OCI-LY1 (cell line): ENCODE measurements around the gene PROCA1.

Source experiments
- H2AFZ ChIP-seq: fragments of 200-600 bp; sonication (generic), shearing (Covaris generic); 2 replicates; pipeline ENCODE4 v1.6.0; 2014; ENCODE audit warnings: antibody characterized with exemption, mild to moderate bottlenecking, low read length
- H3F3A ChIP-seq: fragments of 200-600 bp; sonication (generic), shearing (Covaris generic); 2 replicates; pipeline ENCODE4 v1.6.0; 2014; ENCODE audit warnings: mild to moderate bottlenecking, antibody characterized with exemption, low read length, moderate library complexity; ENCODE audit not compliant: insufficient read depth
- H3K27ac ChIP-seq: fragments of 200-600 bp; sonication (generic); 2 replicates; pipeline ENCODE4 v1.5.1; 2014; ENCODE audit warnings: low read length, mixed run types, mild to moderate bottlenecking, low read depth; ENCODE audit not compliant: poor library complexity, severe bottlenecking
- H3K27me3 ChIP-seq: fragments of 200-600 bp; sonication (generic); 2 replicates; pipeline ENCODE4 v1.6.0; 2014; ENCODE audit warnings: antibody characterized with exemption, mild to moderate bottlenecking, low read length, moderate library complexity; ENCODE audit not compliant: insufficient read depth
- H3K36me3 ChIP-seq: fragments of 200-600 bp; sonication (generic); 2 replicates; pipeline ENCODE4 v1.6.1; 2014; ENCODE audit warnings: mild to moderate bottlenecking, antibody characterized with exemption, low read length, moderate library complexity, mixed read lengths; ENCODE audit not compliant: insufficient read depth
- H3K4me1 ChIP-seq: fragments of 200-600 bp; sonication (generic); 2 replicates; pipeline ENCODE4 v1.5.1; 2014; ENCODE audit warnings: mild to moderate bottlenecking, low read length, moderate library complexity; ENCODE audit not compliant: insufficient read depth, severe bottlenecking
- H3K4me2 ChIP-seq: fragments of 200-600 bp; sonication (generic), shearing (Covaris generic); 2 replicates; pipeline ENCODE4 v1.6.1; 2014; ENCODE audit warnings: low read length
- H3K4me3 ChIP-seq: fragments of 200-600 bp; sonication (generic); 2 replicates; pipeline ENCODE4 v1.5.1; 2014; ENCODE audit warnings: low read length, low read depth, mild to moderate bottlenecking, mixed read lengths; ENCODE audit not compliant: poor library complexity, severe bottlenecking
- H3K79me2 ChIP-seq: fragments of 200-600 bp; shearing (Covaris generic); 2 replicates; pipeline ENCODE4 v1.6.1; 2016; ENCODE audit warnings: mixed run types, low read length, mixed read lengths; ENCODE audit not compliant: insufficient read depth
- H3K9ac ChIP-seq: fragments of 200-600 bp; sonication (generic), shearing (Covaris generic); 2 replicates; pipeline ENCODE4 v1.6.1; 2014; ENCODE audit warnings: mild to moderate bottlenecking, low read length, mixed read lengths
- H3K9me2 ChIP-seq: fragments of 200-600 bp; sonication (generic), shearing (Covaris generic); 2 replicates; pipeline ENCODE4 v1.6.1; 2014; ENCODE audit warnings: low read depth, mild to moderate bottlenecking, low read length, mixed read lengths
- H3K9me3 ChIP-seq: fragments of 200-600 bp; shearing (Covaris generic); 2 replicates; pipeline ENCODE4 v1.6.1; 2014; ENCODE audit warnings: low read length, mixed read lengths
- H4K20me1 ChIP-seq: fragments of 200-600 bp; sonication (generic), shearing (Covaris generic); 2 replicates; pipeline ENCODE4 v1.6.0; 2016; ENCODE audit warnings: mild to moderate bottlenecking, low read length; ENCODE audit not compliant: insufficient read depth
- EZH2 ChIP-seq: fragments of 200-600 bp; sonication (generic), shearing (Covaris generic); IDR thresholded peaks from 2 replicates; pipeline ENCODE4 v1.8.0; 2017; ENCODE audit warnings: borderline replicate concordance, mixed run types, mild to moderate bottlenecking, antibody characterized with exemption, low read length, moderate library complexity, mixed read lengths
- TF ChIP-seq, protein P1 (sequence below): fragments of 200-600 bp; sonication (generic), shearing (Covaris generic); IDR thresholded peaks from 2 replicates; pipeline ENCODE4 v1.5.1; 2017; ENCODE audit warnings: mild to moderate bottlenecking, antibody characterized with exemption, low read length, moderate library complexity, mixed read lengths

Gene PROCA1

DNA sequence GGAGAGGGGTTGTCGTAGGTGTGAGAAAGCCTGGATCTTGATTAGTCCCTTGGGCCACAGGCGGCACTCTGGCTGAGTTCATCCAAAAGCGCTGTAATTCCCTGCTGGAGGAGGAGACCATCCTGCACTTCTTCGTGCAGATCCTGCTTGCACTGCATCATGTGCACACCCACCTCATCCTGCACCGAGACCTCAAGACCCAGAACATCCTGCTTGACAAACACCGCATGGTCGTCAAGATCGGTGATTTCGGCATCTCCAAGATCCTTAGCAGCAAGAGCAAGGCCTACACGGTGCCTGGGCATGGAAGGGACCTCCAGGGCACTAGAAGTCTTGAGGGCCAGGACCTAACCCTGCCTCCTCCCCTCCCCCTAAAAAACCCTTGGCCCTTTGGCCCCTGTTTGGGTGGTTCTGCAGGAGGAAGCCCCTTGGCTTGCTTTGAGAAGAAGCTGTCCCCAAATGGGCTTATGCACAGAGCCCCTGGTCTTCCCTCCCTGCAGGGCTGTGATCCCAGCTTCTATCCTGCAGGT lies 23.1 kb upstream of the PROCA1 start:
- Histone ChIP-seq H3K36me3 (peaks cover 29% of the 10 kb centered on the region), H3K9me2 (no peaks in the 10 kb centered on the region), H3K4me1 (peaks cover 25% of the 10 kb centered on the region), H3K4me3 (no peak overlapping the region), H3F3A (no peaks in the 10 kb centered on the region), H3K79me2 (no peaks in the 10 kb centered on the region), H3K9me3 (peaks cover 3% of the 10 kb centered on the region), H3K4me2 (no peak overlapping the region), H4K20me1 (no peaks in the 10 kb centered on the region), H3K9ac (no peak overlapping the region), H2AFZ (no peak overlapping the region), H3K27ac (peak overlapping the region; percentile 50), H3K27me3 (no peaks in the 10 kb centered on the region)
- TF ChIP-seq, protein P1, sequence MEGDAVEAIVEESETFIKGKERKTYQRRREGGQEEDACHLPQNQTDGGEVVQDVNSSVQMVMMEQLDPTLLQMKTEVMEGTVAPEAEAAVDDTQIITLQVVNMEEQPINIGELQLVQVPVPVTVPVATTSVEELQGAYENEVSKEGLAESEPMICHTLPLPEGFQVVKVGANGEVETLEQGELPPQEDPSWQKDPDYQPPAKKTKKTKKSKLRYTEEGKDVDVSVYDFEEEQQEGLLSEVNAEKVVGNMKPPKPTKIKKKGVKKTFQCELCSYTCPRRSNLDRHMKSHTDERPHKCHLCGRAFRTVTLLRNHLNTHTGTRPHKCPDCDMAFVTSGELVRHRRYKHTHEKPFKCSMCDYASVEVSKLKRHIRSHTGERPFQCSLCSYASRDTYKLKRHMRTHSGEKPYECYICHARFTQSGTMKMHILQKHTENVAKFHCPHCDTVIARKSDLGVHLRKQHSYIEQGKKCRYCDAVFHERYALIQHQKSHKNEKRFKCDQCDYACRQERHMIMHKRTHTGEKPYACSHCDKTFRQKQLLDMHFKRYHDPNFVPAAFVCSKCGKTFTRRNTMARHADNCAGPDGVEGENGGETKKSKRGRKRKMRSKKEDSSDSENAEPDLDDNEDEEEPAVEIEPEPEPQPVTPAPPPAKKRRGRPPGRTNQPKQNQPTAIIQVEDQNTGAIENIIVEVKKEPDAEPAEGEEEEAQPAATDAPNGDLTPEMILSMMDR, result no peak
- TF ChIP-seq EZH2, result no peak

- Histone ChIP-seq H4K20me1 (no peaks in the 10 kb centered on the region), H3K79me2 (no peaks in the 10 kb centered on the region), H3K4me2 (no peak overlapping the region), H3K4me1 (peaks cover 21% of the 10 kb centered on the region), H3K4me3 (no peak overlapping the region), H3K27me3 (no peaks in the 10 kb centered on the region), H3K9me3 (peaks cover 3% of the 10 kb centered on the region), H3K27ac (peak overlapping the region; percentile 28), H3F3A (no peaks in the 10 kb centered on the region), H3K36me3 (peaks cover 16% of the 10 kb centered on the region), H3K9ac (no peak overlapping the region), H3K9me2 (no peaks in the 10 kb centered on the region), H2AFZ (no peak overlapping the region)
- TF ChIP-seq, protein P1, result no peak
- no peak for TF ChIP-seq EZH2
Measured at GRCh38 chr17:28733346-28733745, 21.7 kb upstream of the PROCA1 start.

DNA sequence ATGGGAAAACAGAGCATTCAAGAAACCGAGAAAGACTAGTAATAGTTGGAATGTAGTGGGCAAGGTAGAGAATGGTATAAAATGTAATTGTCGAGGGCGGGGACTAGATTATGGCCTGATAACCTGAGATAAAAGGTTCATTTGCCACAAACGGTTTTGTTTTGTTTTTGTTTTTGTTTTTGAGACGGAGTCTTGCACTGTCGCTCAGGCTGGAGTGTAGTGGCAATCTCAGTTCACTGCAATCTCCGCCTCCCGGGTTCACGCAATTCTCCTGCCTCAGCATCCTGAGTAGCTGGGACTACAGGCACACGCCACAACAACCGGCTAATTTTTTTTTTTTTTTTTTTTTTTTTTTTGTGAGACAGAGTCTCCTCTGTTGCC lies 18.3 kb upstream of the PROCA1 start:
- Histone ChIP-seq H3K4me2 (no peak overlapping the region), H4K20me1 (no peaks in the 10 kb centered on the region)

More for the DNA sequence above, 18.3 kb upstream of the PROCA1 start:
- H3K36me3 ChIP-seq, result peaks cover 9% of the 10 kb centered on the region; the same call in 1 of the 2 replicates
- no peak overlapping the region for H3K4me3 ChIP-seq
- no peaks in the 10 kb centered on the region for H3K9me3 ChIP-seq
- H3K4me1 ChIP-seq, result peaks cover 33% of the 10 kb centered on the region
- H3K27ac ChIP-seq, result no peak overlapping the region
- 0 out of 2 replicates have a peak, but pooled peaks cover under 1% of the 10 kb centered on the region for H3F3A ChIP-seq
- H3K79me2 ChIP-seq, result no peaks in the 10 kb centered on the region
- no peaks in the 10 kb centered on the region for H3K9me2 ChIP-seq
- TF ChIP-seq, protein P1, result no peak
- no peak for TF ChIP-seq EZH2
- H3K27me3 ChIP-seq, result no peaks in the 10 kb centered on the region
- no peak overlapping the region for H3K9ac ChIP-seq
- no peak overlapping the region for H2AFZ ChIP-seq
